ENCODE measurements around the gene MAD1L1. TPM values are rescaled to one million over a fixed set of nuclear protein-coding genes. Genes with fewer than 3 reads are reported as not detected.

The MAD1L1 gene
- total RNA-seq, 4 donors from 2014 or later: 22.3 to 56.6 (median 35.0) TPM

DNA sequence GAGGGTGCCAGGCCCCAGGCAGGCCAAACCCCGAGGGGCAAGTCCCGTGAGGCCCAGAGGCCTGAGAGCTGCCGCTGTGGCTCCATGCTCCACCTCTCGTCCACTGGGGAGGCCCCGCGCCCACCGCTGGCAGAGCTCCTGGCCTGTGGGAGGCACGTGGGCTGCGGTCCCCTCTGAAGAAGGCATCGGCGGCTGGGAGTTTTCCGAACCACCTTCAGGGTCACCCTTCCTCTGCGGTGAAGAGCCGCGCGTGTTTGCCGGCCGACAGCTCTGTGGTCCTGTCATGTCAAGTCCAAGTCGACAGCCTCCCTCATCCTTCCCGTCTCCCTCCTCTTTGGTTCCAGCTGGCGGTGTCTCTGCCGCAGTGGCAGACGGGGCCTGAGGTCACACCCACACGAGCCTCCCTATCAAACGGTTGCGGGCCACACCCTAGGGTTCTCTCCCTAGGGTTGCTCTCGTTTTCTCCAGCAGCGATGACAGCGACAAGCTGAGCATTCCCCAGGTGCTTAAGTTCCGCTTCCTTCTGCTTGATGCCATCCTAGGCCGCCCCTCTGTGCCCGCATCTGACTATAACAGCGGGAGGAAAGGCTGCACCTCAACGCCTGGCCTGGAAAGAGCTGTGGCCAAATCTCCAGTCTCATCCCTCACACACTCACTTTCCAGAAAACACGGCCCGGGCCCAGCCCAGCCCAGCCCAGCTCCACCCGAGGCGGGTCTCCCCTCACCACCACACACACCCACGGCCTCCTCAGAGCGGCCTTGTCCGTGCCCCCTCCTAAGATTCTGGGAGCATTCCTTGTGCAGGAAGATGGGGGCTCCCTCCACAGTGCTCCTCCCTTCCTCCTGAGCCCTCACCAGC is 377.6 kb downstream of the MAD1L1 start:
- no peak for ATAC-seq
- Histone ChIP-seq H3K4me1 (no peaks in the 10 kb centered on the region), H3K9me3 (no peaks in the 10 kb centered on the region), H3K4me3 (no peak overlapping the region), H3K27ac (no peak overlapping the region), H3K27me3 (no peaks in the 10 kb centered on the region), H3K36me3 (no peaks in the 10 kb centered on the region)
- 96 to 97% methylated on average over 14 to 22 of the region's 41 CpGs for WGBS, 2 donors (ENCODE audit: low coverage in 1 of 2)
- TF ChIP-seq, protein P1, sequence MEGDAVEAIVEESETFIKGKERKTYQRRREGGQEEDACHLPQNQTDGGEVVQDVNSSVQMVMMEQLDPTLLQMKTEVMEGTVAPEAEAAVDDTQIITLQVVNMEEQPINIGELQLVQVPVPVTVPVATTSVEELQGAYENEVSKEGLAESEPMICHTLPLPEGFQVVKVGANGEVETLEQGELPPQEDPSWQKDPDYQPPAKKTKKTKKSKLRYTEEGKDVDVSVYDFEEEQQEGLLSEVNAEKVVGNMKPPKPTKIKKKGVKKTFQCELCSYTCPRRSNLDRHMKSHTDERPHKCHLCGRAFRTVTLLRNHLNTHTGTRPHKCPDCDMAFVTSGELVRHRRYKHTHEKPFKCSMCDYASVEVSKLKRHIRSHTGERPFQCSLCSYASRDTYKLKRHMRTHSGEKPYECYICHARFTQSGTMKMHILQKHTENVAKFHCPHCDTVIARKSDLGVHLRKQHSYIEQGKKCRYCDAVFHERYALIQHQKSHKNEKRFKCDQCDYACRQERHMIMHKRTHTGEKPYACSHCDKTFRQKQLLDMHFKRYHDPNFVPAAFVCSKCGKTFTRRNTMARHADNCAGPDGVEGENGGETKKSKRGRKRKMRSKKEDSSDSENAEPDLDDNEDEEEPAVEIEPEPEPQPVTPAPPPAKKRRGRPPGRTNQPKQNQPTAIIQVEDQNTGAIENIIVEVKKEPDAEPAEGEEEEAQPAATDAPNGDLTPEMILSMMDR (IDR thresholded peaks at IDR 0.05): no peak

DNA sequence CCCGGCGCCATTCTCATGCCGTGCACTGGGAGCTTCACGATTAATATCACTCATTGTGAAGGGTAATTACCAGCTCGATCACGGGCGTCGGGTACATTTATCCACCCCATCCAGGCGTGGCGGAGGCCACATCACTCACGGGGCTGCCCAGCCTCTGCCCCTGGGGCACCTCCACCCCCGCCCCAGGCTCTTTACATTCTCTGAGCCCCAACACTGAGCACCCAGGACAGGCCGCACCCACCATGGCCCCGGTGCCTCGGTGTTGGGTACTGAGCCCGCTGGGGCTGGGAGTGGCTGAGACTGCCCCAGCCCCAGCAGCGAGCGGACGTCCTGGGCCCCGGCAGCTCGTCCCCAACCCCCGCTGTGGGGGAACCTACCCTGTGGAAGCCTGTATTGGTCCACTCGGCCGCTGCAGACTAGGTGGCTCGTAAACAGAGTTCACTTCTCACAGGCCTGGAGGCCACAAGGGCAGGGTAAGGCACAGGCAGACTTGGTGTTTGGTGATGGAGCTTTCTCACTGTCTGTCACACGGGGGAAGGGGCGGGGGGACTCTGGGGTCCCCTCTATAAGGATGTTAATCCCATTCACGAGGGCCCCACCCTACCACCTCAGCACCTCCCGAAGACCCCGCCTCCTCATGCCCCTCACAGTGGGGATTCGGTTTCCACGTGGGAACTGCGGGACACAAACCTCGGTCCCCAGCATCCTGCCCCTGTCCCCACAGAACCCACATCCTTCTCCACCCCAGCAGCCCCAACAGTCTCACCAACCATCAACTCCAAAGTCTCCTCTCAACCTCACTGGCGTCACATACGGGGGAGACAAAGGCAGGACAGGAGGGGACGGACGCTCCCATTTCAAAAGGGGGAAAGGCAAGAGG is 378.5 kb downstream of the MAD1L1 start:
- H3K27ac ChIP-seq: no peak overlapping the region
- no peaks in the 10 kb centered on the region for H3K36me3 ChIP-seq
- H3K4me3 ChIP-seq: no peak overlapping the region
- TF ChIP-seq EP300 (IDR thresholded peaks at IDR 0.05): no peak
- no peak for TF ChIP-seq POLR2A (IDR thresholded peaks at IDR 0.05)
- TF ChIP-seq, protein P1 (IDR thresholded peaks at IDR 0.05): no peak
- TF ChIP-seq POLR2AphosphoS5 (IDR thresholded peaks at IDR 0.05): no peak
- H3K27me3 ChIP-seq: no peaks in the 10 kb centered on the region
- no peaks in the 10 kb centered on the region for H3K4me1 ChIP-seq
- 42% methylated on average over 13 of the region's 38 CpGs; no CpG with 5 or more reads in 1 of the 2 donors for WGBS, 2 donors (ENCODE audit: low coverage in 1 of 2)
- ATAC-seq: no peak
- no peaks in the 10 kb centered on the region for H3K9me3 ChIP-seq

DNA sequence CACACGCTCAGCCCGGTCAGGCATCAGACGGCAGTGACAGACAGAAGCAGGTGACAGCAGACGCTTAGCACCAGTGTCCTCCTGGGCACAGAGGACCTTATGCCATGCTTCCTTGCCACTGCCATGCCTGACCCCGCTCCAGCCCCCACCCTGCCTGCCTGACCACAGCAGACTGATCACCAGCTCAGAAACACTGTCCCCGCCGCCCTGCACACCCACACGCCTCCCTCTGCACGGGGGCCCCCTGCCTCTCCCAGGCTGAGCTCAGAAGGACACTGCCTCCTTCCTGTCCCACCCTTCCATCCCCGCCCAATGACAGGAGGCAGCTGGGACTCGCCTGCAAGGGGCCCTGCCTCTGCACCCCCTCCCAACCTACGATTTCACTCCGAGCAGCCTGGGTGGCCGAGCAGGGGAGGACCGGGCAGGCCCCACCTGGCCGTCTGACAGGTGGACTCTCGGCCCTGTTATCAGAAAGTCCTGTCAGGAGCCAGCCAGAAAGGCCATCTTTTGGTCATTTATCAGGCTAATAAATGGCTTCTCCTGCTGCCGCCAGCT is 379.2 kb downstream of the MAD1L1 start:
- Histone ChIP-seq H3K4me1 (no peaks in the 10 kb centered on the region), H3K27ac (no peak overlapping the region), H3K27me3 (no peaks in the 10 kb centered on the region), H3K36me3 (no peaks in the 10 kb centered on the region), H3K9me3 (no peaks in the 10 kb centered on the region), H3K4me3 (no peak overlapping the region)
- 49 to 79% methylated on average over 2 to 3 of the region's 18 CpGs for WGBS, 2 donors (ENCODE audit: low coverage in 1 of 2)
- no peak for TF ChIP-seq POLR2A (IDR thresholded peaks at IDR 0.05)
- TF ChIP-seq EP300 (IDR thresholded peaks at IDR 0.05): no peak
- TF ChIP-seq POLR2AphosphoS5 (IDR thresholded peaks at IDR 0.05): no peak
- TF ChIP-seq, protein P1 (IDR thresholded peaks at IDR 0.05): no peak
- no peak for ATAC-seq

DNA sequence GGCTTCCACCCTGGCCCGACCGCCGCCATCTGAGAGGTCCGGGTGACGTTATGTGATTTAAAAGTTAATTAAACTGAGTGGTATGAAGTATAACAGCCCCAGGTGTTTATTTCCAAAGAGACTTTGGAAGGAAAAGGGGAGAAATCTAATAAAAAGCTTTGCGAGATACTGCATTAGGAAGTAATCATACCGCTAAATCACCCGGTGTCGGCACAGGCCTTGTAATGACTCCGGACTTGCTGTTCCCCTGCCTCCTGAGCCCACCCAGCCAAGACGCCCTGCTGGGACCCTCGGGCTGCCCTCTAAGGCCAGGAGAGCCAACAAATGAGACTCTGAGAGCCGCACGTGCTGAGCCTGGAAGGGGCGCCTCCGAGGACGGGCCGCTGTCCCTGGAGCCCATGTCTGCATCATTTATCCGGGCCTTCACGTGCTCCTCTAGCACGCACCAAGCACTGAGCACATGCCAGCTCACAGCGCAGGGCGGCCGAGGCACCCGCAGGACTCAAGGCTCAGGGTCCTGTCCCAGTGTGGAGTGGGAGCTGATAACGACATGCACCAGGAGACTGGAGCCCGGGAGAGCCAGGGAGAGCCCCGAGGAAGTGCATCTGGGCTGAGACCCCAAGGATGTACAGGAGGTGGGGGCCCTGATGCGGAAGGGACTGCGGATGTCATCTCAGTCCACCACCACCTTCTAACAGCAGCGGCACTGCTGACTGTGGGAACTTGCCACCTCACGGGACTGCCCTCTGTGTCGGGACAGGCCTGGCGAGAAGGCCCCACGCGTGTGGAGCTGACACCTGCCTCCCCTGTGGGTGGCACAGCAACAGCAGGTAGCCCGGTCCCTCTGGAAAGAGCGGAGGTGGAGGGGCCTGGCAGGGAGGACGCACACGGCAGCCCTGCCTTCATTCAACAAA is 380.0 kb downstream of the MAD1L1 start:
- no peak for TF ChIP-seq POLR2AphosphoS5 (IDR thresholded peaks at IDR 0.05)
- no peak for TF ChIP-seq EP300 (IDR thresholded peaks at IDR 0.05)
- TF ChIP-seq, protein P1 (IDR thresholded peaks at IDR 0.05): no peak
- no peak for TF ChIP-seq POLR2A (IDR thresholded peaks at IDR 0.05)
- no peak for ATAC-seq
- Histone ChIP-seq H3K27ac (no peak overlapping the region), H3K9me3 (no peaks in the 10 kb centered on the region), H3K4me1 (no peaks in the 10 kb centered on the region), H3K27me3 (no peaks in the 10 kb centered on the region), H3K4me3 (no peak overlapping the region), H3K36me3 (no peaks in the 10 kb centered on the region)
- WGBS, 2 donors (ENCODE audit: low coverage in 1 of 2): 95 to 96% methylated on average over 9 to 10 of the region's 40 CpGs
